IMR-90 (cell line): ENCODE data around the gene KRTAP9-9. TPM values are rescaled to one million over a fixed set of nuclear protein-coding genes. Genes with fewer than 3 reads are reported as not detected.

ENCODE experiments used
- microRNA-seq, 2 experiments: library from miRNA; stranded (forward) in 1 of 2; unstranded in 1 of 2; fragments of 10-50 nt in 1 of 2; fragments of <30 nt in 1 of 2; gene quantifications in 1 of 2; microRNA quantifications in 1 of 2; one replicate each; pipeline versions ENCODE3 to v1.1.0; 2013 to 2020; ENCODE audit not compliant: insufficient read depth in 1 of 2, insufficient read length in 1 of 2, unreplicated experiment in 1 of 2
- polyA plus RNA-seq, 3 experiments: library from polyadenylated mRNA; depleted of rRNA; stranded (reverse); fragments of >200 nt; gene quantifications; 2 replicates each; pipeline ENCODE4 v1.2.3, GENCODE V29; 2012; ENCODE audit warnings: low replicate concordance in 1 of 3
- small RNA-seq, 5 experiments: library from RNA; depleted of rRNA; stranded (forward); fragments of <200 nt; gene quantifications; one replicate each; pipeline ENCODE3, GENCODE V24; 2012
- total RNA-seq: library from RNA; depleted of rRNA; stranded (reverse); fragments of >200 nt; gene quantifications from 2 replicates; pipeline ENCODE4 v1.2.3, GENCODE V29; 2012; rRNA removed

Gene KRTAP9-9
- total and polyA plus RNA-seq, 2 of the 4 experiments (the other 2 are of a cell fraction), result not detected

Small RNA genes within 50 kb of the gene (microRNA-seq; reads per million reads assigned to microRNA genes)
- gene KRTAP9-10P (ENCODE audit: insufficient read depth, insufficient read length), result not detected

Small RNA genes within 50 kb of the gene (small RNA-seq; reads per million reads assigned to genes)
- 0 reads per million in 5 experiments for gene KRTAP9-10P

Other genes starting within 250 kb of the KRTAP9-9 start
Only the 30 nearest of the 40 such genes appear.
- 1.4 TPM in 2 replicates for gene KRTAP2-3, start 195.3 kb upstream of the KRTAP9-9 start, total RNA-seq
- gene KRTAP2-3, start 195.3 kb upstream of the KRTAP9-9 start, polyA plus RNA-seq (2012; rRNA removed), result 35.2 and 35.6 TPM in 2 replicates
- gene KRTAP2-4, start 189.5 kb upstream of the KRTAP9-9 start, total RNA-seq, result not detected in 2 replicates
- not detected in 2 replicates for gene KRTAP2-4, start 189.5 kb upstream of the KRTAP9-9 start, polyA plus RNA-seq (2012; rRNA removed)
- not detected in 2 replicates for gene KRTAP4-7, start 171.2 kb upstream of the KRTAP9-9 start, total RNA-seq
- gene KRTAP4-7, start 171.2 kb upstream of the KRTAP9-9 start, polyA plus RNA-seq (2012; rRNA removed), result 0.11 TPM in 1 of 2 replicates, not detected in the other
- gene KRTAP4-8, start 157.2 kb upstream of the KRTAP9-9 start, total RNA-seq, result not detected in 2 replicates
- gene KRTAP4-8, start 157.2 kb upstream of the KRTAP9-9 start, polyA plus RNA-seq (2012; rRNA removed), result not detected in 2 replicates
- gene KRTAP4-16, start 153.2 kb upstream of the KRTAP9-9 start, total RNA-seq, result not detected in 2 replicates
- gene KRTAP4-16, start 153.2 kb upstream of the KRTAP9-9 start, polyA plus RNA-seq (2012; rRNA removed), result not detected in 2 replicates
- gene KRTAP4-9, start 150.0 kb upstream of the KRTAP9-9 start, total RNA-seq, result not detected in 2 replicates
- 0.24 TPM in 2 replicates for gene KRTAP4-9, start 150.0 kb upstream of the KRTAP9-9 start, polyA plus RNA-seq (2012; rRNA removed)
- not detected in 2 replicates for gene KRTAP4-11, start 137.0 kb upstream of the KRTAP9-9 start, total RNA-seq
- not detected in 2 replicates for gene KRTAP4-11, start 137.0 kb upstream of the KRTAP9-9 start, polyA plus RNA-seq (2012; rRNA removed)
- gene KRTAP4-12, start 131.2 kb upstream of the KRTAP9-9 start, total RNA-seq, result 0.18 TPM in 1 of 2 replicates, not detected in the other
- 1.0 and 1.1 TPM in 2 replicates for gene KRTAP4-12, start 131.2 kb upstream of the KRTAP9-9 start, polyA plus RNA-seq (2012; rRNA removed)
- not detected in 2 replicates for gene KRTAP4-6, start 114.8 kb upstream of the KRTAP9-9 start, total RNA-seq
- gene KRTAP4-6, start 114.8 kb upstream of the KRTAP9-9 start, polyA plus RNA-seq (2012; rRNA removed), result not detected in 2 replicates
- not detected in 2 replicates for gene KRTAP4-5, start 105.6 kb upstream of the KRTAP9-9 start, total RNA-seq
- not detected in 2 replicates for gene KRTAP4-5, start 105.6 kb upstream of the KRTAP9-9 start, polyA plus RNA-seq (2012; rRNA removed)
- not detected in 2 replicates for gene KRTAP4-4, start 94.6 kb upstream of the KRTAP9-9 start, total RNA-seq
- not detected in 2 replicates for gene KRTAP4-4, start 94.6 kb upstream of the KRTAP9-9 start, polyA plus RNA-seq (2012; rRNA removed)
- gene KRTAP4-3, start 87.2 kb upstream of the KRTAP9-9 start, total RNA-seq, result not detected in 2 replicates
- gene KRTAP4-3, start 87.2 kb upstream of the KRTAP9-9 start, polyA plus RNA-seq (2012; rRNA removed), result not detected in 2 replicates
- gene KRTAP4-2, start 77.2 kb upstream of the KRTAP9-9 start, total RNA-seq, result not detected in 2 replicates
- not detected in 2 replicates for gene KRTAP4-2, start 77.2 kb upstream of the KRTAP9-9 start, polyA plus RNA-seq (2012; rRNA removed)
- not detected in 2 replicates for gene KRTAP4-1, start 70.5 kb upstream of the KRTAP9-9 start, total RNA-seq
- gene KRTAP4-1, start 70.5 kb upstream of the KRTAP9-9 start, polyA plus RNA-seq (2012; rRNA removed), result not detected in 2 replicates
- gene KRTAP9-1, start 65.5 kb upstream of the KRTAP9-9 start, total RNA-seq, result not detected in 2 replicates
- gene KRTAP9-1, start 65.5 kb upstream of the KRTAP9-9 start, polyA plus RNA-seq (2012; rRNA removed), result not detected in 2 replicates
- gene KRTAP9-2, start 28.7 kb upstream of the KRTAP9-9 start, total RNA-seq, result not detected in 2 replicates
- not detected in 2 replicates for gene KRTAP9-2, start 28.7 kb upstream of the KRTAP9-9 start, polyA plus RNA-seq (2012; rRNA removed)
- not detected in 2 replicates for gene KRTAP9-3, start 22.9 kb upstream of the KRTAP9-9 start, total RNA-seq
- gene KRTAP9-3, start 22.9 kb upstream of the KRTAP9-9 start, polyA plus RNA-seq (2012; rRNA removed), result not detected in 2 replicates
- gene KRTAP9-8, start 17.4 kb upstream of the KRTAP9-9 start, total RNA-seq, result not detected in 2 replicates
- not detected in 2 replicates for gene KRTAP9-8, start 17.4 kb upstream of the KRTAP9-9 start, polyA plus RNA-seq (2012; rRNA removed)
- gene KRTAP9-4, start 5.7 kb upstream of the KRTAP9-9 start, total RNA-seq, result not detected in 2 replicates
- gene KRTAP9-4, start 5.7 kb upstream of the KRTAP9-9 start, polyA plus RNA-seq (2012; rRNA removed), result not detected in 2 replicates
- gene KRTAP9-6, start 10.0 kb downstream of the KRTAP9-9 start, total RNA-seq, result not detected in 2 replicates
- not detected in 2 replicates for gene KRTAP9-6, start 10.0 kb downstream of the KRTAP9-9 start, polyA plus RNA-seq (2012; rRNA removed)
- gene KRTAP9-7, start 20.3 kb downstream of the KRTAP9-9 start, total RNA-seq, result not detected in 2 replicates
- not detected in 2 replicates for gene KRTAP9-7, start 20.3 kb downstream of the KRTAP9-9 start, polyA plus RNA-seq (2012; rRNA removed)
- gene KRTAP29-1, start 47.5 kb downstream of the KRTAP9-9 start, total RNA-seq, result not detected in 2 replicates
- gene KRTAP29-1, start 47.5 kb downstream of the KRTAP9-9 start, polyA plus RNA-seq (2012; rRNA removed), result not detected in 2 replicates
- not detected in 2 replicates for gene KRTAP16-1, start 53.9 kb downstream of the KRTAP9-9 start, total RNA-seq
- not detected in 2 replicates for gene KRTAP16-1, start 53.9 kb downstream of the KRTAP9-9 start, polyA plus RNA-seq (2012; rRNA removed)
- not detected in 2 replicates for gene KRTAP17-1, start 60.3 kb downstream of the KRTAP9-9 start, total RNA-seq
- not detected in 2 replicates for gene KRTAP17-1, start 60.3 kb downstream of the KRTAP9-9 start, polyA plus RNA-seq (2012; rRNA removed)
- gene KRT33A, start 95.4 kb downstream of the KRTAP9-9 start, total RNA-seq, result not detected in 2 replicates
- gene KRT33A, start 95.4 kb downstream of the KRTAP9-9 start, polyA plus RNA-seq (2012; rRNA removed), result not detected in 2 replicates
- 0.18 and 0.28 TPM in 2 replicates for gene KRT33B, start 114.4 kb downstream of the KRTAP9-9 start, total RNA-seq
- 0.14 and 0.22 TPM in 2 replicates for gene KRT33B, start 114.4 kb downstream of the KRTAP9-9 start, polyA plus RNA-seq (2012; rRNA removed)
- 3.6 and 3.9 TPM in 2 replicates for gene KRT34, start 126.9 kb downstream of the KRTAP9-9 start, total RNA-seq
- gene KRT34, start 126.9 kb downstream of the KRTAP9-9 start, polyA plus RNA-seq (2012; rRNA removed), result 3.4 and 4.2 TPM in 2 replicates
- not detected in 2 replicates for gene KRT31, start 142.2 kb downstream of the KRTAP9-9 start, total RNA-seq
- 0.05 TPM in 1 of 2 replicates, not detected in the other for gene KRT31, start 142.2 kb downstream of the KRTAP9-9 start, polyA plus RNA-seq (2012; rRNA removed)
- not detected in 2 replicates for gene KRT37, start 169.2 kb downstream of the KRTAP9-9 start, total RNA-seq
- not detected in 2 replicates for gene KRT37, start 169.2 kb downstream of the KRTAP9-9 start, polyA plus RNA-seq (2012; rRNA removed)
- not detected in 2 replicates for gene KRT38, start 185.6 kb downstream of the KRTAP9-9 start, total RNA-seq
- gene KRT38, start 185.6 kb downstream of the KRTAP9-9 start, polyA plus RNA-seq (2012; rRNA removed), result 0.04 and 0.09 TPM in 2 replicates